HG03469 (cell line): ENCODE data around the gene SKIDA1.

ENCODE experiments used
- ATAC-seq: cut with Tn5 transposase; IDR thresholded peaks from one replicate; pipeline ENCODE4 v1.9.1; 2021; ENCODE audit warnings: mild to moderate bottlenecking, moderate library complexity, moderate number of reproducible peaks; ENCODE audit not compliant: unreplicated experiment

Gene SKIDA1

GRCh38 chr10:21502348-21502740, 23.1 kb downstream of the SKIDA1 start:
- ATAC-seq: no peak

DNA sequence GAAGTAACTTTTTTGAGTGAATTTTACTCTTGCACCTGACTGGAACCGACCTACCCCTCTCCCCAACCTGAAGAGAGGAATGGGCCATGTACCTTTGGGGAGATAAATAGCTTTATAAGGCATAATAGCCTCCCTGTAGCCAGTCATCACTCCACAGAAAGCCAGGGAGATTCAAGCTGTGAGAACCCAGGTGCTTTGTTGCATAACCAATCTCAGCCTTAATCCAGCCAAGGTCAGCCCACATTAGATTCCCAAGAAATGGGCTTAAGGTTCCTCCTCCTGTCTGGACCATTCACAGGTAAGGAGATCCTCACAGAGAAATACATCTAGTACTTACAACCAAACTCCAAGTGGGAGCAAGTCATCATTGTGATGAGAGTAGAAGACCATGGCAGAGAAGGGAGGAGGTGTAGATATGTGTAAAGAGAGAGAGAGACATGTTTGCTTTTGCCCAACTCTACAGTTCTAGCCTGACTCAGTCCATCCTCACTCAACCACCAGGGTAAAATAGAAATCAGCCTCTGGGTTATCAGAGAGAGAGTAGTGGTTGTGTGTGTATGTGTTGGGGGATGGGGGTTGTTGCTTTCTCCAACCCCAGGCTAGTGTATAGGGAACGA, 23.6 kb downstream of the SKIDA1 start:
- no peak for ATAC-seq

DNA sequence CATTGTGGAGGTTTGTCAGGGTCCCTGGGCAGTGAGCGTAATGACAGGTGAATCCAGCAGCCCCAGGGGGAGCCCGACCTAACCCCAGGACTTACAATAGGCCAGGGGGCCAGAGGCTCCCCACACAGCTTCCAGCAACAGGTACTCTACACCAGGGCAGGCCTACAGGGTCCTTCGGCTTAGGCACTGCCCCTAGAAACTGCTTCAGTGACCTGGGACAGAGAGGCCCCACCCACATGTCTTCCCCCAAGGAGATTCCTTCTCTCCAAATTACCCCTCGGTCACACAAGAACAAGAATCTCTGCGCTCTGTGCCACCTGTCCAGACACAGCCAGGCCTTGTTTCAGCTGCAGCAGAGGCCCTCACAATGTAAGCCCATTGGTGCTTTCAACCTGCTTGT, 24.4 kb downstream of the SKIDA1 start:
- no peak for ATAC-seq

DNA sequence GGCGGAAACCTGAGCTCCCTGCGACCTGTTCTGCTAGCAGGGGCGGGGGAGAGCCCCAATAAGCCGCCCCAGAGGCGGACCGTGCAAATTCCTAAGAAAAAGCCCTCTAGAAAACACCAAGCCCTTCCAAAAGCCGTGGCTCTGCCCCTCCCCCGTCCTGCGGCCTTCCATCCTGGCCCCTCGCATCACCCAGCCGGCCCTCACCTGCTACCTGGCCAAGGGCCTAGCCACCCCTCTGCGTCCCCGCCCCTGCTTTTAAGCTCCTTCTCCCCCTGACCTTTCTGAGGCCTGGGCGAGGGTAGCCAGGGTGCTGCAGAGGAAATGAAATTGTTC, 24.9 kb downstream of the SKIDA1 start:
- no peak for ATAC-seq

DNA sequence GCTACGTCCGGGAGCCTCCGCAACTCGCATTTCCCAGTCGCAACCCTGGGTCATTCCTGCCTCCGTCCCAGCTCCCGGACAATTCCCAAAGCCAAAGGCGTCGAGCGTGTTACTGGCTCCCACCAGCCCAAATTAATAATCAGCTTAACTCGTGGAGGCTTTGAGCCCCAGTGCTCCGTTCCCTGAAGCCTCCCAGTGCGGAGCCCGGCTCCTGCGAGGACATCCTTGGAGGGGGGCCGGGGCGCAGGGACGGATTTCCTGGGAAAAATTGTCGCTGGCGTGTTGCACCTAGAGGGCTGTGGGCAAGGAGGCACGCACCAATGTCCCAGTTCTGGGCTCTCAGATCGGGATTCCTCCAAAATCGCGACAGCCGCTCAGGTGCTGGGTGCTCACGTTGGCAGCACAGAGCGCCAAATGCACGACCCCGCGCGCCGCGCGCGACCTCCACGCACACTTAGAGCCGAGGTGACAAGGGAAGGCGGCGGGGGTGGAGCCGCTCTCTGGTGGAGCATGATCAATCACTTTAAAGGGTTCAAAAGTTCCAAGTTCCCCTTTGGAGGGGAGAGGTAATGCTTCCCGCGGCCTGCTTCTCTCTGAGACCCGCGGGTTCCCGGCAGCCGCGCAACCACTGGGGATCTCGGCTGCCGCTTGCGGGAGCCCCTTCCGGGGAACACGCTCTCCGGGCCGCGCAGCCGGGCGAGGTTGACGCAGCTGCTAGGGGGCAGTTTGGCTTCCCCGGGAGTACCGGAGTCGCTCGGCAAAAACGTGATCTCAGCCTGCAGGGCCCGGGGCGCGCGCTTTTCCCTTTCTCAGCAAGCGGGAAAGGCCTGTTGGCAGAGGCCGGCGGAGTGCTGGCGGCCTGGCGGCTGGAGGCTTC, 25.5 kb downstream of the SKIDA1 start:
- no peak for ATAC-seq

- no peak for ATAC-seq
Observed at GRCh38 chr10:21498986-21499385, 26.5 kb downstream of the SKIDA1 start.

DNA sequence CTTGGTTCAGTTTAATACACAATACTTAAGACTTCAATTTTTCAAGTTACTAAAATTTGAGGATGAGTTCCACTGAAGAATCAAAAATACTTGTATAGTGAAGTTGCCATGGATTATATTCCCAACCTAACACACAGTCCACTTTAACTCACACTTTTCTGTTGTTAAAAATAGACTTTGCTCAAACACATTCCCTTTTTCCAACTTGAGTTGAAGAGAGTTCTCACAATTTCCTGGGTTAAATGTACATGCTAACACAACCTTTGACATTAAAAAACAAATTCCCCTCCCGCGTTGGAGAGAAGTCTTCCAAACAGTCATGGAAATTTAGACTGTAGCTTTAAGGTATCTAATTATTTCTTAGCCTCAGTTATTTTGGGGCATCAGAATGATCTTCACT, 27.1 kb downstream of the SKIDA1 start:
- ATAC-seq: no peak

DNA sequence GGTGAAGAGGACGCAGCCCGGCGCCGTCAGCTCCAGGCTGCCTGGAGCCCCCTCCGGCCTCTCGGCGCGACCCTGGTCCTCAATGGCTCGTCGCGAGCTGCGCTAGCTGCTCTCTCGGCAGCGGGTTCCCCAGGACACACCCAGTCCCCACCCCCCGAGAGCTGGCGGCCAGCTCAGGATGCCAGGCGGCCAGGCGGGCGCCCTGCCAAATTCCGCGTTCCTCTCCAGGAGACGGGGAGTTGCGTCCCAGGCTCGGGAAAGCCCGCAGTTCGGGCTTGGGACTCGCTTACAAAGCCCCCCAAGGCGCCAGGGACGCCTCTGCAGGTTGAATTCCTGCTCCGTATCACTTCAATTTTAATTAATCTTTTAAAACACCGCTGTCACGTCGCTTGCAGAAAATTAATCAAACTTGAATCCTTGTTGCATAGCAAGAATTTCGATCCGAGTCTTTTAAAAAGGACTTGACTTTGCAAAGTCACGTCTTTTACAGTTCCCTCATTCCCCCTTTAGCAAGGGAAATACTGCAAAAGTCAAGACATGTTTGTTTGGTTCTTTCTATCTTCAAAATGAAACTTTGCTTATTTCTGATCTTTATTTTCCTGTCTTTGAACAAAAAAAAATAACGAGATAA, 28.2 kb downstream of the SKIDA1 start:
- ATAC-seq: no peak

- ATAC-seq: peak; percentile 37
Observed at GRCh38 chr10:21496343-21497176, 28.9 kb downstream of the SKIDA1 start.

DNA sequence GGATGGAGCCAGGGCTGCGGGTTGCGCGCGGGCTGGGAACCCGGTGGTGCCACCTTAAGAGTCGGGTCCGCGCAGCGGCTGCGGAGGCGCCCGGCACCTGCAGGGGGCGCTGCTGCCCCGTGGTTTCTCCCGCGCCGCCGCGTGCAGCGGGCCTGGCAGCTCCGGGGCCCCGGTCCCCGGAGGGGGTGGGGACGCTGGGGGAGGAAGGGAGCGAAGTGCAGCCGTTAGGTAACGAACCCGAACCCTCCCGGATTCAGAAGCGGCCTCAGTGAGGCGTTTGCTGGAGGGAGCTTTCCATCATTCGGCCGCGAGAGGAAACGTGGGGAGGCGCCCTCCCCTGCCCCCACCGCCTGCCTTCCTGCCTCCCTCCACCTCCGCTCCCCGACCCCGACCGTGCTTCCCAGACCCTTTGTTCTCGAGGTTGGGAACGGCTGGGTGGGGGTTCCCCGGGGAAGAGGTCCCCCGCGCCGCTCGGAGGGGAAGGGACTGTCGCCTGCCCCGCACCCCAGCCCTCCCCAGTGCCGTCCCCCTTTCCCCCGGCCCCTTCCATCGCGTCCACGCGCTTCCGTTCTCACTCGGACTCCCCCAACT, 29.6 kb downstream of the SKIDA1 start:
- ATAC-seq: peak; percentile 68

DNA sequence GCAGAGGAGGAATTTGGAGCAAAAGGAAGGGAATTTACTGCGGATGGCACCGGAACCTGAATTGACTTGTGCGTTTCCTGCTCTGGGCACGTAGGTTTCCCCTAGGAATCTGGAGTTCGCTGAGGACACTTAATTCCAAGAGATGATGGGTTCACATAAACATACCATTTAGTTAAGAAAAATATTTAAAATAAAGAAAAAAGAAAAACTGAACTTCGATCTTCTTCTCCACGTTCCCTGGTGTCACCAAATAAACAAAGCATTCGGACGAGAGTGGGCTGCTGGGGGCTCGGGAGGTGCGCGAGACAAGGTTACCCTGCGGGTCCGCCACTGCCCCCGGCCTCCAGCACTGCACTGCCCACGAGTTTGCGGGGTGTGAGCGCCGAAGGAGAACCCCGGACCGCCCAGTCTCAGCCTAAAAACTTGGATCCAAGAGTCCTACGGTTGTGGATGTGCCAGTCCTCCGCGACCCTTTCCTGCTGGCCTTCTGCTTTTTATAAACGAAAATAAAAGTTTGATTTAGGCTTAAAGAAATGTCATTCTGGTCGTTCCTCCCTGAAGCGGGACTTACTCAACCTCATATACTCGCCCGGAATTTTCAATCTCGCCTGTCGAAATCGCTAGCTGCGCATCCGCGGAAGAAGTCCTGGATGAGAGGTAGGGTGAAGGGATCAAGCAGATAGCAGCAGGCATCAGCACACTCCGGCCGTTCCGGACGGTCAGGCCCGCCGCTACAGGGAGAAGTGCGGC, 30.3 kb downstream of the SKIDA1 start:
- ATAC-seq: no peak

- ATAC-seq: no peak
Observed at GRCh38 chr10:21494191-21495001, 31.1 kb downstream of the SKIDA1 start.

DNA sequence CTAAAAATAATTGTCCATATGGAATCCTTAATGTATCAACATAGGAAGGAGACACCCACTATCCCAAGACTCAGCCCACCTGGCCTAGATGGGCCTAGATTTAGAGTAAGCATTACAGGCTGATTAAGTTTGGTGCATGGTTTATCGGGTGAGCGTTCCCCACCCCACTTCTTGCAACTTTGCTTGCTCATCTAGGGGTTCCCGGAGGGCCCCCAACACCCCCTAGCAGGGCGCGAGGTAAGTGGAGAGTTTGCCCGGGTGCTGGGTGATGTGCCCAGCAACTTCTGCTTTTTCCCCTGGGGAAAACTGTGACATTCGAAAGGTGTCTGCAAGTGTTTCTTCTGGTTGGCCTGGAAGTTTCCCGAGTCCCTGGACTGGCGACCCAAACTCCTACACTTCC, 31.7 kb downstream of the SKIDA1 start:
- no peak for ATAC-seq

- no peak for ATAC-seq
Observed at GRCh38 chr10:21492421-21492820, 33.1 kb downstream of the SKIDA1 start.

GRCh38 chr10:21490711-21491105, 34.8 kb downstream of the SKIDA1 start:
- no peak for ATAC-seq

DNA sequence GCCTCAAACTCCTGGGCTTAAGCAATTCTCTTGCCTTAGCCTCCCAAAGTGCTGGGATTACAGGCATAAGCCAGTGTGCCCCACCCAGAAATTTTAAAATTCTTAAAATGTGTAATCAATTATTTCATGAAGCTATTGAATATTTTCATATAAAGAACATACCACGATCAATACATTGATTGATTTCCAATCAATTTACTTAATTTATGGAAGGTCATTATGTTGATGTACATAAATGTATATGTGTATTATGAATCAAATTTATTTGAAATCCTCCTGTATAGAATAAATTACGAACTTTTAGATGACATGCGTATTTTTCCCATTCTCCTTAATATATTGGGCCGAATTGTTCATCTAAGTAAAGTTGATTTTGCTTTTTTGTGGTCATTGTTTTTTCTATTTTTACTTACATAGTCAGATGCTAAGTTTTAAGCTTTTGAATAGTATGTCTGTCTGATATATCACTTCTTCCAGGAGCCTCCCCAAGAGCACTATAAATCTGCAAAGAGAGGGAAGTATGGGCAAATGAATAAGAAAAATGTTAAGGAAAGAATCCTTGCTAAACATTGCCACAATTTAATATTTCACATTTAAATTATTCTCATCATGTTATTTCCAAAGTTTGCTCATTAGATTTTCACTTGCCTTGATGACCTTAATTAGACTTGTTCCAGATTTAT, 35.3 kb downstream of the SKIDA1 start:
- no peak for ATAC-seq

DNA sequence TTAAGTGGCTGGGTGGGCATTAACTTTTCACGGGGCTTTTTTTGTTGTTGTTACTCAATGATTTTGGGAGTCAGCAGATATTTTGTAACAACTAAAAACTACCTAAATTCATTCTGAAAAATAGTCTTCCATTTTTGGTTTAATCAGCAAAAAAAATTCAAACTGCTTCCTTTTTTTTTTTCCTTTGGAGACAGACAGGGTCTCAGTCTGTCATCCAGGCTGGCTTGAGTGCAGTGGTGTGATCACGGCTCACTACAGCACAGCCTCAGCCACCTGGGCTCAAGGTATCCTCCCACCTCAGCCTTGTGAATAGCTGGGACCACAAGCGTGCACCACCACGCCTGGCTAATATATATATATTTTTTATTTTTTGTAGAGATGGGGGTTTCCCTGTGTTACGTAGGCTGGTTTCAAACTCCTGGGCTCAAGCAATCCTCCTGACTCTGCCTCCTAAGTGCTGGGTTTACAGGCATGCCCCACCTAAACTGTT, 36.5 kb downstream of the SKIDA1 start:
- no peak for ATAC-seq

GRCh38 chr10:21488246-21488956, 37.1 kb downstream of the SKIDA1 start:
- ATAC-seq: no peak
